NCI-H82 treated with DMSO at 0.1 percent for 48 hours (cell line): ENCODE data around the gene WNK1.

Experiments
- DNase-seq: peaks from one replicate; lab custom pipeline; 2025; ENCODE audit not compliant: unreplicated experiment; lab: John Stamatoyannopoulos, UW

WNK1 gene

DNA sequence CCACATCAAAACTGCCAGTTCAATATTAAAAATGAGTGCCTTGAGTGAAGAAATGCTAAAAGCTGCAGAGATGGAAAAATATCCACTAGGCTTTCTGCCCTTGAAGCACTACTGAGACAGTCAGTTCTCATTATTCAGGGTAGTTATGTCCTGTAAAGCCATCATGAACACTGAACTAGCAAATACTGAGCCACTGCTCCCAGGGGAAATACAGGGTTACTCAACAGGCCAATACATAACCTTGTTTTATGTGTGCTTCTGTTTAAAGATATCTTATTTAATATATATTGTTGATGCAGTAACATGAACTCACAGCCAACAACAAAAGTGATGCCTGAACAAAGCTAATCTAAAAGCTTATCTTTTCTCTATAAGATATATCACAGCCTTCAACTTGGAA lies 193.8 kb downstream of the WNK1 start:
- DNase-seq: no peak

DNA sequence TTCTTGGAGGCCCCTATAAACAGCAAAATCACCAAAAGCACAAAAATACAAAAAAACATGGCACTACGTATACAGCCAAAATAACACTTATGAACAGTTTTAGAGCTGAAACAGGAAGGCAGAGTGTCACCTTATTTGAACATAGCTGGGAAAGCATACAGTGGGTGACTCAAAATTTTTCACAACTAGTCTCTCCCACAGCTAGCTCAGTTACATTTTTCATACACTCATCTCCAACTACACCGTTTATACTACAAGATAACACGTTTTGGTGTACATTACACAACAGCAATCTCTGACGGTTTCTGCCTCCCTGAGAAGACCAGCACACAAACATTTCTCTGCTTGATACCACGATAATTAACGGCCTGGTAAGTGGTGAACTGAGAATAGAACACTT lies 194.3 kb downstream of the WNK1 start:
- no peak for DNase-seq

DNA sequence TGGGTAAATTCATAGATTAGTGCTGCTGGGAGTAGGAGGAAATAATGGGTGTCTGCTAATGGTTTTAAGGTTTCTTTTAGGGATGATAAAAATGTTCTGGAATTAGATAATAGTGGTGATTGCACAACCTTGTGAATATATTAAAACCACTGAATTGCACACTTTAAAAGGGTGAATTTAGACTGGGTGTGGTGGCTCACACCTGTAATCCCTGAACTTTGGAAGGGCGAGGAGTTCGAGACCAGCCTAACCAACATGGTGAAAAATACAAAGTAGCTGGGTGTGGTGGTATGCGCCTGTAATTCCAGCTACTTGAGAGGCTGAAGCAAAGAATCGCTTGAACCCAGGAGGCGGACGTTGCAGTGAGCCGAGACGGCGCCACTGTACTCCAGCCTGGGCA lies 195.9 kb downstream of the WNK1 start:
- no peak for DNase-seq

DNA sequence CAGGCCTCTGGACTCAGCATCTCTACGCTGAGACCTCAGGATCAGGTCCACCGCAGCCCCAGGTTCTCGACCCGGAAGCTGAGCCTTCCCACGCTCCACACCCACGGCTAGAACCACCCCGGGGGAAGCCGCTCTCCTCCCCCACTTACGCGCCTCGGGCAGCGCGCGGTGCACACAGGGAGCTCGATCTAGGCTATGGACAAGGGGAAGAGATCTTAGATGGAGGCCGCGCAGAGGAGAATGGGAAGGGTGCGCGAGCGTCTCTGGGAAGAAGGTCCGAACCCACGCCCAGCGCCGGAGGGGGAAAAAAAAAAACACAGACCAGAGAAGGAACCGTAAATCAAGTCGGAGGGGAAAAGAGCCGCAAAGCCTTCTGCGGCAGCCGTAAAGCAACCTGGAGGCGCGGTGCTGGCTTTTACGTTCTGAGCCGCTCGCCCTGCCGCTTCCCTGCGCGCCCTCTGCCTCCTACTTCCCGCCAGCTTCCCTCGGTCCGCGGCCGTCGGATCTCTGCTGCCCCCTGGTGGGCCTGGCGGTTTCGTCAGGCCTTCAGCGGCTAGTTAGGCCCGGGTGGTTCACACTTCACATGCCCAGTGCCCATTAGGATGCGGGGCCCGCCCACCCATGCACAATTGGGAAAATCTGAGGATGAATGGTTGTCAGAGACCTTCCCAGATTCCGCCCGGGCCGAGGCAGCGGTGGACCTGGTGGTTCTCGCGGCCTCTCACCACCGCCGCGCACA lies 197.2 kb downstream of the WNK1 start, which contains the start of gene RAD52:
RAD52 (minus strand) TSS at position 242 of the 739 bp plus-strand sequence. CDS start 16,636 bp downstream, outside the sequence.
- peak; percentile 99 for DNase-seq

DNA sequence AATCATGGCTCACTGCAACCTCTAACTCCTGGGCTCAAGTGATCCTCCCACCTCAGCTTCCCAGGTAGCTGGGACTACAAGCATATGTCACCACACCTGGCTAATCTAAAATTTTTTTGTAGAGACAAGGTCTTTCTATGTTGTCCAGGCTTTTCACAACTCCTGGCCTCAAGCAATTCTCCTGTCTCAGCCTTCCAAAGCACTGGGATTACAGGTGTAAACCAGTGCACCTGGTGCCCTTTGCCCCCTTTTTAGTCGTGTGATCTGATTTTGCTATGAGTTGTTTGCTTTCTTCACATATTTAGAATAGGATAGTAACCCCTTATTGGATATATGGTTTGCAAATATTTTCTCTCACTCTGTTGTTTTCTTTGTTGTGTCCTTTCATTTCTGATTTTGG lies 198.8 kb downstream of the WNK1 start:
- DNase-seq: no peak

DNA sequence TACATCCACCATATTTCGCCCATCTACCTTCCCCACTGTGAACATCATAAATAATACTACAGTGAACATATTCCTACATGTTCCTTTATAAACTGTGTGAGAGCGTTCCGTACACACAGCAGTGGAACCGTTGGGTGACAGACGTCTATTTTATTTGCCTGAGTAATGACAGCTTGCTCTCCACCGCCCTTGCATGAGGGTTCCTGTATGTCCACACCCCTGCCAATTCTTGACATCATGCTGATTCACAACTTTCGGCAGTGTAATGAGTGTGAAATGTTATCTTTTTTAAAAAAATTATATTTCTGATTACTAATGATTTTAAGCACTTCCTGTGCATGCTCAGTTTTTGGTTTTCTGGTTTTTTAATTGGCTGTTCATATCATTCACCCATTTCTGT lies 201.4 kb downstream of the WNK1 start:
- DNase-seq: no peak

DNA sequence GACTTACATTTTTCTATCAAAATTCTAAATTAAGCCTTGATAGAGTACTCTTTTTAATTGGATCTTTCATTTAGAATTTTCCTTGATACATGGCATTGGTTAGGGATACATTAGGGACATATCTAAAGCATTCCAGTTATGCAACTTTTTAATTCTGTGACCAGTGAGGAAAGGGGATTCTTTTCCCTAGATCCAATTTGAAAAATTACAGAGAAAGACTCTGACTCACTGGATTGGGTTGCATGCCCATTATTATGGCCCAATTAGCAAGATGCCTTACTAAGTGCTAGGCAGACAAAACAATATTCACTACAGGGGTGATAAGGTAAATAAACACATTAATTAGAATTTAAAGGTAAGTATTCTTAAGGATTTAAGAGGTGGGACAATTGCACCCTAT lies 202.4 kb downstream of the WNK1 start:
- no peak for DNase-seq

DNA sequence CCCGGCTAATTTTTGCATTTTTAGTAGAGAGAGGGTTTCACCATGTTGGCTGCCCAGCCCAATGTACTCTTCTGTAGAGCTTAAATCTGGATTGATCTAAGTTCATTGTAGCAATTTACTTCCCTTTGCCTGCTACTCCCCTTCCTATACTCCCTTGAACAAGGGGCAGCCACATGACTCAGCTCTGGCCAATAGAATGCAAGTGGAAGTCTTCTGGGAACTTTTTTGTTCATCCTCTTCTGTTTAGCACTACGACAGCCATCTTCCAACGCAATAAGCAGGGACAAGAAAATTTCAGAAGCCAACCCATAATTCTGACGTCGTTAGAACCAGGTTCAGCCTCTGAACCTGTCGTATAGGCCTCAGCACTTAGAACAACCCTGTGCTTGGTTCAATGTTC lies 203.6 kb downstream of the WNK1 start:
- no peak for DNase-seq

DNA sequence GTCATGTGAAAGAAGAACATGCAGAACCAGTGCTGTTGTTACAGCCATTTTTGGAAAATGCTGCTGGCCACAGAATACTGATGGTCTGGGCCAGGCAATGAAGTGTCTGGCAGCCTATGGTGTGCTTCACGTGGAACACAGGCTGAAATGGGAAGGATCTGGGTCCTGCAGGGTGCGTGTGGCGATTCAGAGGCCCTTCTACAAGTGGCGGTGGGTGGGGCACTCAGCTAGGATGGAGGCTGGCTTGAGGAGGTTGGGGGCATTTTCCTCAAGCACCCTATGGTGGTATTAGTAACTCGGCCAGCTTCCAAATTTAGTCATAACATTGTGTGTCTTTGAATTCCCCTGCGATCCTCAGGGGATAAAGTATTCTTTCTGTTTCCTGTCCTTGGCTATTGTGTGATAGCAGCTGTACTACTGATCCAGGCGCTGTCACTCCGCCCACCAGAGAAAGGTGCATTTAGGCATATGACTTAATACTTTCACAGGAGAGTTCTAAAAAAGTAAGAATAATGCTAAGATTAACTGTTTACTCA lies 206.3 kb downstream of the WNK1 start:
- no peak for DNase-seq
